ENCODE results near the gene OR1J4. TPM values are rescaled to one million over a fixed set of nuclear protein-coding genes. Genes with fewer than 3 reads are reported as not detected.
A peak's percentile ranks its signal among the peaks of the same experiment; 100 is the strongest.
"Not testable (repeated sequence)": the region's sequence is repeated elsewhere in the genome, so short reads cannot be mapped to it uniquely, and the experiment has no call there.

Gene OR1J4, protein sequence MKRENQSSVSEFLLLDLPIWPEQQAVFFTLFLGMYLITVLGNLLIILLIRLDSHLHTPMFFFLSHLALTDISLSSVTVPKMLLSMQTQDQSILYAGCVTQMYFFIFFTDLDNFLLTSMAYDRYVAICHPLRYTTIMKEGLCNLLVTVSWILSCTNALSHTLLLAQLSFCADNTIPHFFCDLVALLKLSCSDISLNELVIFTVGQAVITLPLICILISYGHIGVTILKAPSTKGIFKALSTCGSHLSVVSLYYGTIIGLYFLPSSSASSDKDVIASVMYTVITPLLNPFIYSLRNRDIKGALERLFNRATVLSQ
- total RNA-seq = not detected in 2 replicates

DNA sequence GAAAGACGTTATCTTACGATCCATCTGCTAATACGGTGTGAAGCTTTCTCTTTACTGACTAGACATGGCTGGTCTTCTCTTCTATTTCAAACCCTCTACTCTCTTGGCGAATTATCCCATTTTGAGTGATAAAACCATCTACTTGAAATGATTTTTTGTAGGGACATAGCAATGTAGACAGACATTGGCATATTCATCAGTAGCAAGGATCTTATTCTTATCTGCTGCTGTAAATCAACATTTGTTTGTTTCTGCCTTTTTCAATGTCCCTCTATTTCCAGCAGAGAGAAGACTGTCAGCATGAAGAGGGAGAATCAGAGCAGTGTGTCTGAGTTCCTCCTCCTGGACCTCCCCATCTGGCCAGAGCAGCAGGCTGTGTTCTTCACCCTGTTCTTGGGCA, at the start of gene OR1J4:
TSS of gene OR1J4 (plus strand) at position 301 of the 400 bp plus-strand sequence. CDS start at position 301, 0 bp downstream.
- DNase-seq (ENCODE audit: low read depth in 2 of 2) = no peak

DNA sequence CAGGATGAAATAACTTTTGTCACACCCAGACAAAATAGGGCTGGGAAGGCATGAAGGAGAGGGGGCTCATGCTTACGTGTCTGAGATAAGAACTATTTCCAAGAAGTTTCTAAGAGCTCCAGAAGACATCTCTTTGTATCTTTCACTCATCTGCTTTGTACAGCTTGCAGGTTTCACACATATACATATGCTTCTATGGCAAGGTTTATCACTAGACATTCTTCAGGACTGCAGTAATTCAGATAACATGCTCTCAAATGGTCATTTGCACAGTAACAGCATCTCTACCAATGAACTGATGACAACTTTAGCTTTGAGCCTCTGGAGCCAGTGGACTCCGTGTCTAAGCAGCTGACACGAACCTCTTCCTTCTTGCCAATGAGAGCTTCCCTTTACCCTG, 44.4 kb upstream of the OR1J4 start:
- DNase-seq (ENCODE audit: low read depth in 2 of 2) = no peak

DNA sequence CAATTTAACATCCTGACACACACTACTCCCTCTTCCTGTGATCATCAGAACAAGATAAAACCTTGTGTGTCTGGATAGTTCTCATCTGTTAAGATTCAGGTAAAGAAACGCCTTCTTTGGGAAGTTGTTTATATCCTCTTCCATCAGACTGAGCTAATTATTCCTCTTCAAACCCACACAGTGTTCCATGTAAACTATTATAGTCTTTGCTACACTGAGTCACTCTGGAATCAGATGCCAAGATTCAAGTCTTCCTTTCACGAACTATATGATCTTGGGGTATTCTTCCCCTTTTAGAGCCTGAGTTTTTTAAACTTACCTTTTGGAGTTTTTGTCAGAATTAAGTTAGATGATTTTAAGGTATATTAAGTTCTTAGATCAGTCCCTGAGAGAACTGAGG, 43.2 kb upstream of the OR1J4 start:
- no peak for DNase-seq (ENCODE audit: low read depth in 2 of 2)

DNA sequence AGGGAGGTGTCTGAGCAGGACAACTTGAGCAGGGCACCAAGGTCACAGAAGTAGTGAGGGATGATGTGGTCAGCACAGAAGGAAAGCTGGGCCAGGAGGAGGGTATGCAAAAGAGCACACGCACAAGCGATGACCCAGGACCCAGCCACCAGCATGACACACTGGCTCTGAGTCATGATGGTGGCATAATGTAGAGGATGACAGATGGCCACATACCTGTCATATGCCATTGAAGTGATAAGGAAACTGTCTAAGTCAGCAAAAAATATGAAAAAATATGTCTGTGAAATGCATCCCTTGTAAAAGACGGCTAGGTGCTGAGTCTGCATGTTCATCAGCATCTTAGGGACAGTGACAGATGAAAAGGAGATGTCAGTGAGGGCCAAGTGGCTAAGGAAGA, 41.6 kb upstream of the OR1J4 start:
- no peak for DNase-seq (ENCODE audit: low read depth in 2 of 2)

DNA sequence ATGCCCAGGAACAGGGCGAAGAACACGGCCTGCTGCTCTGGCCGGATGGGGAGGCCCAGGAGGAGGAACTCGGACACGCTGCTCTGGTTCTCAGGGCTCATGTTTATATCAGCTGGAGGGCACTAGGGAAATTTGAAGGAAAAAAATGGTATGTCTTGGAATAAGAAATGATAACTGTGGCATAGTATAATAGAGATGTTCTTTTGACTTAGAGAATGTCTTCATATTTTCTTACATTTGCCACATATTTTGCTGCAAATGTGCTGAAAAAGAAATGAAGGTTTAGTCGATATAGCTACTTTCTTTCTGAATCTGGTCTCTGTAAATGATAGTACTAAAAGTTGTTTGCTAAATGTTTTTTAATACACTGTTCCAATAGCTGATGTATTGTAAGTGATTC, 41.1 kb upstream of the OR1J4 start, which contains the start of gene OR1J1:
TSS of gene OR1J1 (minus strand) at position 101 of the 400 bp plus-strand sequence. CDS start at position 101, 0 bp downstream.
- no peak for DNase-seq (ENCODE audit: low read depth in 2 of 2)

DNA sequence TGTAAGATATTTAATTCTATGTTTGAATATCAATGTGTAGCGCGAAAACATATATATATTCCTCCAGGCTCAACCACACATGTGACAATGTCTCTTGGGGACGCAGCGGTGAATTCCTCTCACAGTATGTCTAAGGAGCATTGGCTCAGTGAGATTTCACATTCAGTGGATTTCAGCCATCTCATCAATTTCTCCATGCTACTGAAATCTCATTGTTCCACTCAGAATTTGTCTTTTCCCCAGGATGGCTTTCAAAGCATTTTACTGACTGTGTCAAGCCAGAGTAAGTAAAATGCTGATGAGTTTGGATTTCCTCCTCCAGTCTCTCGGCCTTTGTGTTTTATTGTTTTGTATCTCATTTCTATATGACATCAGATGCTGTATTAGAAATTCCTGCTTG, 39.9 kb upstream of the OR1J4 start:
- DNase-seq (ENCODE audit: low read depth in 2 of 2) = no peak

DNA sequence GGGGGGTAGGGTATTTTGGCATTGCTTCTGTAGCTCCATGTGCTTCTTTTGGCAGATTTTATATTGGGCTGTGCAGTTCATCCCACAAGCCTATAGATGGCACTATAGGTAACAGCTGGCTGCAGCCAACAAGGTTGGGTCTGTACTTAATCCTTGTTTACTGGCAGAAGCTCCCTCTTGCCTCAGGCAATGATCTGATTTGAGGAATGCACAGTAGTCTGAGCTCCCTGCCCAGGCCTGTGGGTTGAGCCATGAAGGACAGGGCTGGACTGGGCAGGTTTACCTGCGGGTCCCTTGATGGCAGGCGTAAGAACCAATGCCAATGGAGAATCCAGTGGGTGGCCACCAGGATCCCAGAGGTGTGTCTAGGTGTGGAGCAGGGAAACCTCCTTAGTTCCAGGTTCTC, 20.1 kb upstream of the OR1J4 start:
- DNase-seq (ENCODE audit: low read depth in 2 of 2) = peak; percentile 53 to 68

DNA sequence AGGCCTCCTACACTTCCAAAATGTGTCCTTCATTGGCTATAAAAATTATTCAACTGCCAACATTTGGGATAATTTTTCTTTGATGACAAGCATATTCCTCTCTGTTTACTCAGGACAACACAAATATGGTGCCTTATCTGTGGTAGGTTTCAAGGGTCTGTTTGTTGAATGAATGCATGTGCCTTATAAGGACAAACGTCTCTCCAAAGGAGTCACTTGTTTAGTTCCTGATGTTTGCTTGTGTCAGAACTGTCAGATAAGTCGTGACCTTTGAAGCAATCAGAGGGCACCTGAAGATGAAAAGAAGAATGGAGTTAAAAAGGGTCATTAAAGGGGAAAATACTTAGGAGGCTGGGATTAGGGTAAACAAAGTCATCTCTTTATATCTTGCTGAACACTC, 12.0 kb upstream of the OR1J4 start:
- DNase-seq (ENCODE audit: low read depth in 2 of 2) = no peak

DNA sequence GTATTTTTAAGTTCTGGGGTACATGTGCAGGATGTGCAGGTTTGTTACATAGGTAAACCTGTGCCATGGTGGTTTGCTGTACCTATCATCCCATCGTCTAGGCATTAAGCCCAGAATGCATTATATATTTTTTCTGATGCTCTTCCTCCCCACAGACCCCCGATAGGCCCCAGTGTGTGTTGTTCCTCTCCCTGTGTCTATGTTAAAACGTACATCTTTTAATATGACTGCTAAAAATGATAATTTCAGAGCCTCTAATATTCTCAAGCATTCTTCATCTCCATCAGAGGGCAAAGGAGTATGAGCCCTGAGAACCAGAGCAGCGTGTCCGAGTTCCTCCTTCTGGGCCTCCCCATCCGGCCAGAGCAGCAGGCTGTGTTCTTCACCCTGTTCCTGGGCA, 8.4 kb upstream of the OR1J4 start, which contains the start of gene OR1J2:
TSS of gene OR1J2 (plus strand) at position 301 of the 400 bp plus-strand sequence. CDS start at position 301, 0 bp downstream.
- DNase-seq (ENCODE audit: low read depth in 2 of 2) = no peak

DNA sequence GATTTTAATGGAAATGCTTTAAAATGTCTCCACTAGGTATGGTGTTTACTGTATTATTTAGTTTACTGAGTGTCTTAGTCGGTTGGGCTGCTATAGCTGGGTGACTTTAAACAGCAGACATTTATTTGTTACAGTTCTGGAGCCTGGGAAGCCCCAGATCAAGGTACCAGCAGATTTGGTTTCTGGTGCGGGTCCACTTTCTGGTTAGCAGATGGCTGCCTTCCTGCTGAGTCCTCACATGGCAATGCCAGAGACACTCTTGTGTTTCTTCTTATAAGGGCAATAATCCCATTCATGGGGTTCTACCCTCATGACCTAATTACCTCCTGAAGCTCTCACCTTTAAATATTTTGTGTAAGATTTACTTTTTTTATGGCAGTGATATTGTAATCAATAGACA, 715 bp upstream of the OR1J4 start:
- DNase-seq (ENCODE audit: low read depth in 2 of 2) = no peak

DNA sequence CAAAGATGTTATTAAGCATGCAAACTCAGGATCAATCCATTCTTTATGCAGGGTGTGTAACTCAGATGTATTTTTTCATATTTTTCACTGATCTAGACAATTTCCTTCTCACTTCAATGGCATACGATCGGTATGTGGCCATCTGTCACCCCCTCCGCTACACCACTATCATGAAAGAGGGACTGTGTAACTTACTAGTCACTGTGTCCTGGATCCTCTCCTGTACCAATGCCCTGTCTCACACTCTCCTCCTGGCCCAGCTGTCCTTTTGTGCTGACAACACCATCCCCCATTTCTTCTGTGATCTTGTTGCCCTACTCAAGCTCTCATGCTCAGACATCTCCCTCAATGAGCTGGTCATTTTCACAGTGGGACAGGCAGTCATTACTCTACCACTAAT, 435 bp downstream of the OR1J4 start:
- no peak for DNase-seq (ENCODE audit: low read depth in 2 of 2)

DNA sequence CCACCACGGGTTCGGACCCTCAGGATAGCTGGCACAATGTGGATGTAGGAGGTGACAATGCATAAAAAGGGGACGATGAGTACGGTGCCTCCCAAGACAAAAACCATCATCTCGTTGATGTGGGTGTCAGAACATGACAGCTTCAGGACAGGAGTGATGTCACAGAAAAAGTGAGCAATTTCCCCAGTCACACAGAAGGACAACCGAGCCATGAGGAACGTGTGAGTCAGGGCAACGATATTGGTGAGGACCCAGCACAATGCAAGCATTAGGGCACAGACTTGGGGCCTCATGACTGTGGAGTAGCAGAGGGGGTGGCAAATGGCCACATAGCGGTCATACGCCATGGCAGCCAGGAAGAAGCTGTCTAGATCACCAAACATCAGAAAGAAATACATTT, 7.7 kb downstream of the OR1J4 start:
- DNase-seq (ENCODE audit: low read depth in 2 of 2) = no peak

DNA sequence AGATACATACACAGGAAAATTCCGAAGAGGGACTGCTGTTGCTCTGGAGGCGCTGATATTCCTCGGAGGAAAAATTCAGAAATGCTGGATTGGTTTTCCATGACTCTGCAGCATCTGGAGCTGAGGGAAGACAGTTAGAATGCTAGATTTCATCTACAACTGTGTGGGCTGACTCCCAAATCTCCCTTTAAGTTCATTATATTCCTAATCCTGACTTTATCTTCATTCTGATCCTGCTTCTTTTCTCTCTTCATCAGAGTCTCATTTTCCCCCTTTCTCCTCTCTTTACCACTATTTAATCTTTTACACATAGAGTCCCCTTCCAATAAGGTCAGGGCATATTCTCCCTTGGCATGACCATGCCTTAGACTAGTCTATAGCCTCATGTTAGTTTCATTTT, 8.3 kb downstream of the OR1J4 start, which contains the start of gene OR1N1:
TSS of gene OR1N1 (minus strand) at position 101 of the 400 bp plus-strand sequence. CDS start at position 101, 0 bp downstream.
- DNase-seq (ENCODE audit: low read depth in 2 of 2) = no peak

DNA sequence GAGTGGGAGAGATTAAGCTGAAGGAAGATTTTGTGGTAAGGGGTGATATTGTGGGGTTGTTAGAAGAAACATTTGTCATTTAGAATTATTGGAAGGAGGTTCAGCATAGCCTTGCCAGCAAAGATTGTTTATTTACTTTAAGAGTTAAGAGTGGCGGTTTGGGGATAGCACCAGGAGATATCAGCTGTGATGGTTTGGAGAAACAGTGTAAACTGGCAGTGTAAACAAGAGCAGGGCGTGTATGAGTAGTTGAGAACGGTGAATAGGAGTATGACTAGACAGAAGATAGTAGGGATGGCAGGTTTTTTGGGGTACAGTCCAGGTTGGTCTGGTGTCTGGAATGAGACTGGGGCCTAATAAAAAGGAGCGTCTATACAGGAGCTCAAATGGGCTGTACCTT, 12.2 kb downstream of the OR1J4 start:
- DNase-seq (ENCODE audit: low read depth in 2 of 2) = not testable (repeated sequence)

DNA sequence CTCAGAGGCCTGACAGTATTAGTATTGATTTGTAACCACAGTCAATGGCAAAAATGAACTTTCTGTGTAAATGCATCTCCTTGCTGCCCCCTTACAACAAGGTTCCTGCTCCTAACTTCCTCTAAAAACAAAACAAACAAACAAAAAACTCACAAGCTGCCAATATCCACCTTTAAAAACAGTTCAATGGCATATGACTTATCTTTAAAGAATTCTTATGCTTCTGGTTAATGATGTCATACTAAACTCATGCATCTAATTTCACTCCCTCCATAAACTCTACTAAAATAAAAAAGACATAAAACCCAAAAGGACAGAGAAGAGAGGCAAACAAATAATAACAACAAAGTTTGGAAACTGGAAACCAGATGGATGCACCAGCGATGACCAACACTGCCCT, 17.2 kb downstream of the OR1J4 start:
- no peak for DNase-seq (ENCODE audit: low read depth in 2 of 2)

DNA sequence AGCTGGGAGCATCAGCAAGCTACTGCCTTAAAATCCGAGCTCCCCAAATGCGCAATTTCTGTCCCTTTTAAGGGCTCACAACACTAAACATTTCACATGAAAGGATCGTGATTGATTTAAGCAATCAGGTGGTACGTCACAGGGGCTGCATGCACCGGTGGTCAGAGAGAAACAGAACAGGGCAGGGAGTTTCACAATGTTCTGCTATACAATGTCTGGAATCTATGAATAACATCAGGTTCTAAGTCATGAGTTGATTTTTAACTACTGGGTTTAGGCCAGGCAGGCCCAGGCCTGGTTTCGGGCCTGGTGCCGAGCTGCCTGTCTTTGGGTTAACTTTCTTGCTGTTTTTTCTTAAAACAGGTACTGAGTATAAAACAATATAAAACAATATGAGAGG, 18.1 kb downstream of the OR1J4 start:
- DNase-seq (ENCODE audit: low read depth in 2 of 2) = not testable (repeated sequence)

DNA sequence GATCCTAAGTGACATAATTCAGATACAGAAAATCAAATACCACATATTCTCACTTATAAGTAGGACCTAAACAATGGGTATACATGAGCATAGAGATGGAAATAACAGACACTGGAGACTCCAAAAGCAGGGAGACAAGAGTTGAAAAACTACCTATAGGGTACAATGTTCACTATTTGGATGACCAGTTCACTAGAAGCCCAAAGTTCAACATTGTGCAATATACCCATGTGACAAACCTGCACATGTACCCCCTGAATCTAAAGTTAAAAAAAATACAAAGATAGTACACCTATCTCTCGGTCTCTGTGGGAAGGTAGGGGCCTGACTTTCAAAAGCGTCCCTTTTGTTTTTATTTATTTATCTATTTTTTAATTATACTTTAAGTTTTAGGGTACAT, 19.8 kb downstream of the OR1J4 start:
- DNase-seq (ENCODE audit: low read depth in 2 of 2) = no peak

DNA sequence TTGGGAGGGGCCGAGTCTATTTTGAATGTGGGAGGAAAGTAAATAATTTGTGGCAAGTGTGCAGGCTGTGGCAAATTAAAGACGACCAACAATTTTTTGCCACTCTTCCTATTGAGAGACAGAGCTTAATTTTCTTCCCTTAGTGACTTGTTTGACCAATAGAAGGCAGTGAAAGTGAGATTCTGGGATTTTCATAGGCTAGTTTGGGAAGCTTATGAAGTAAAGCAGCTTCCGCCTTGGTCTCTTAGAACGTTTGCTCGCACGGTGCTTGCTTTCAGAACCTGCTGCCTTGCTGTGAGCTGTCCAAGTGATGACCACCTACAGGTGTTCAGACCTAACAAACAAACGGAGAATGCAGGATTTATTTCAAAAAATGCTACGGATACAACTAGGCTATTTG, 27.3 kb downstream of the OR1J4 start:
- no peak for DNase-seq (ENCODE audit: low read depth in 2 of 2)

DNA sequence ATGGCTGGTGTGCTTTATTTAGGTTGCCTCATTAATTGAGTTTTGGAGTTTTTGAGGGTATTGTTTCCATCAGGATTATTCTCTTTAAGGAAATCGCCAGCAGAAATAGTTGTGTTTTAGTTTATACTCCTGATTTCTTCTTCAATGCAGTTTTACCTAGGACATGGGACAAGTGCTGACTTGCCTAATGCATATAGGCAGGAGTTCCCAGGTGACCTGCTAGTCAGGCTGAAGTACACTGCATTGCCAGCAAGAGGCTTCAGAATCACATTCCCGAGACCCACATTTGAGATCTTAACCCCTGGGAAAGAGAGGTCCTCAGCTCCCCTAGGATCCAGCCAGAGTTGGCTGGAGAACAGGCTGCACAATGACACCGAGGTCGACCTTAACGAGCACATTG, 32.4 kb downstream of the OR1J4 start:
- no peak for DNase-seq (ENCODE audit: low read depth in 2 of 2)

DNA sequence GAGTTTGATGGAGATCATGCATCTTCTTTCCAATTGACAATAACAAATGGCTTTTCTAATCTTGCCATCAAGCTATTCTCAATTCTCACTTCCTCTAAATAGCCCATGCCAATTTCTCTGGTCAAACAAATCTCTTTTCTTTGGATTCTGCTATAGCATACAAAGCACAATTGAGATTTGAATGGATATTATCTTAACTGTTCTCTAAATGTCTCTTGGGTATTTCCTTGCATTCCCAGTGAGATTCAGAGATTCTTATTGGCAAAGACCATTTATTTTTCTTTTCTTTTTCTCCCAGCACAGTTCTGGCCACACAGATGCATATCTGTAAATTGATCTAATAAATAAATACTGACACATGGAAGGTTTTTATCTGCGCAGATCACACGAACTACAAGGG, 33.9 kb downstream of the OR1J4 start, which contains the start of gene OR1N2:
TSS of gene OR1N2 (plus strand) at position 301 of the 400 bp plus-strand sequence. CDS start 100 bp downstream, outside the sequence.
- no peak for DNase-seq (ENCODE audit: low read depth in 2 of 2)

DNA sequence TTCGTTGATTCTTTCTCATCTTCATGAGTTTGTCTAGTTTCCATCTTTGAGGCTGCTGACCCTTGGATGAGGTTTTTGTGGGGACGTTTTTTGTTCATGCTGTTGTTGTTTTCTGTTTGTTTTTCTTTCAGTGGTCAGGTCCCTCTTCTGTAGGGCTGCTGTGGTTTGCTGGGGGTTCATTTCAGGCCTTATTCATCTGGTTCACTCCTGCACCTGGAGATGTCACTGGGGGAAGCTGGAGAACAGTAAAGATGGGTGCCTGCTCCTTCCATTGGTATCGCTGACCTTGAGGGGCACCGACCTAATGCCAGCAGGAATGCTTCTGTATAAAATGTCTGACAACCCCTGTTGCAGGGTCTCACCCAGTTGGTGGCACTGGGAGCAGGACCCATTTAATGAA, 42.5 kb downstream of the OR1J4 start:
- no peak for DNase-seq (ENCODE audit: low read depth in 2 of 2)

DNA sequence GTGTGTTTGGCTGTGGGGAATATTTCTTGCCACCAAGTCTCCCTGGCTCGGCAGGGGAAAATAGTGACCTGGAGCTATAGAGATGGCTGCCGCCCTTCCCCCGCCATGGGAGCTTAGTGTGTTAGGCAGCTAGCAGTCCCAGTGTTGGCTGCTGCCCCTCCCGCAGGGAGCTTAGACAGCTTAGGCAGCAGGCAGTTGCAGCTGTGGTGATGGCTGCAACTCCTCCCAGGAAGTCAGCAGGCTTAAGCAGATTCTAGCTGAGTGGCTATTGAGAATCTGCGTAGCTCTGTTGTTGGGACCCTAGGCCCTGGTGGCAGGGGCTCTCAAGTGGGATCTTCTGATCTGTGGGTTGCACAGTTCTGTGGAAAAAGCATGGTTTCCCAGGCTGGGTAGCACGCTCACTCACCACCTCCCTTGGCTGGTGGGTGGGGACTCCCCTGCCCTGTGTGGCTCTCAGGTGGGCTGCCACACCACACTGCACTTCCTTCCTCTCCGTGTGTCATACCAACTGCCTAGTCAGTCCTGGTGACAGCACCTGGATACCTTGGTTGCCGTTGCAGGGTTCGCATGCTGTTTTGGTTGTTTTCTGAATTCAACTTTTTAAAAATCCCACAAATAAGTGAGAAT, 43.3 kb downstream of the OR1J4 start:
- DNase-seq (ENCODE audit: low read depth in 2 of 2) = no peak

DNA sequence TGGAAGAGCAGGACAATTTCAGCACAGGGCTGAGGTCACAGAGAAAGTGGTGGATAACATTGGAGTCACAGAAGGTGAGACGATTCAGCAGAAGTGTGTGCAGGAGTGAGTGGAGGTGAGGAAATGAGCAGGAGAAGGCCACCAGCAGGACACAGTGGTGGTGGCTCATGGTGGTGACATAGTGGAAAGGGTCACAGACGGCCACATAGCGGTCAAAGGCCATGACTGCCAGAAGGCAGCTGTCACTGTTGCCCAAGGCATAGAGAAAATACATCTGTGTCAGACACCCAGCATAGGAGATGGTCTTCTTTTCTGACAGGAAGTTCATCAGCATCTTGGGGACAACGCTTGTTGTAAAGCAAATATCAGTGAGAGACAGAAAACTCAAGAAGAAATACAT, 49.0 kb downstream of the OR1J4 start:
- DNase-seq (ENCODE audit: low read depth in 2 of 2) = no peak
